ENCODE data around the gene PRSS2. TPM values are rescaled to one million over a fixed set of nuclear protein-coding genes. Genes with fewer than 3 reads are reported as not detected.

PRSS2 gene
- polyA plus RNA-seq, 1 of the 3 experiments (the other 2 are of a cell fraction), result not detected

DNA sequence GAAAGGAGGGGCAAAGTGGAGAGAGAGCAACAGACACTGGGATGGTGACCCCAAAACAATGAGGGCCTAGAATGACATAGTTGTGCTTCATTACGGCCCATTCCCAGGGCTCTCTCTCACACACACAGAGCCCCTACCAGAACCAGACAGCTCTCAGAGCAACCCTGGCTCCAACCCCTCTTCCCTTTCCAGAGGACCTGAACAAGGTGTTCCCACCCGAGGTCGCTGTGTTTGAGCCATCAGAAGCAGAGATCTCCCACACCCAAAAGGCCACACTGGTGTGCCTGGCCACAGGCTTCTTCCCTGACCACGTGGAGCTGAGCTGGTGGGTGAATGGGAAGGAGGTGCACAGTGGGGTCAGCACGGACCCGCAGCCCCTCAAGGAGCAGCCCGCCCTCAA, 20.7 kb downstream of the PRSS2 start:
- POLR2A ChIA-PET, result no interaction called here
- WGBS (ENCODE audit: low lambda C conversion rate), result 47% methylated on average over 7 of the region's 7 CpGs
- Histone ChIP-seq H3K27me3 (ENCODE audit: insufficient read depth) (peaks cover 50% of the 10 kb centered on the region), H2AFZ (ENCODE audit: low read depth) (no peak overlapping the region), H3K36me3 (replicated peaks in 1 of 2; ENCODE audit: control insufficient read depth in 1 of 2, insufficient read depth in 2 of 2, low read length in 1 of 2) (no peaks in the 10 kb centered on the region), H3K79me2 (ENCODE audit: insufficient read depth) (no peaks in the 10 kb centered on the region), H3K9me2 (no peaks in the 10 kb centered on the region), H4K20me1 (ENCODE audit: insufficient read depth) (no peaks in the 10 kb centered on the region), H3K4me3 (ENCODE audit: low read depth in 2 of 2, low read length in 1 of 2) (no peak overlapping the region), H3K27ac (ENCODE audit: low read depth in 2 of 2, low read length in 1 of 2) (no peak overlapping the region), H3K4me2 (no peak overlapping the region), H3F3A (replicated peaks; ENCODE audit: insufficient read depth) (no peaks in the 10 kb centered on the region), H3K9ac (no peak overlapping the region), H3K9me3 (no peaks in the 10 kb centered on the region), H3K4me1 (ENCODE audit: control insufficient read depth in 1 of 2, insufficient read depth in 2 of 2, low read depth in 1 of 2, low read length in 1 of 2) (no peaks in the 10 kb centered on the region)
- CTCF ChIA-PET, result interaction anchor here (1.0 to 19.8 kb wide), 11 partner anchors 8 to 271 kb away, joined by 3 to 488 read pairs (median 5); partner anchors contain the start of gene EPHB6
- no peak for DNase-seq
- TF ChIP-seq GATA2 (CRISPR knock-in tag; IDR thresholded peaks at IDR 0.05) (no peak), EZH2phosphoT487 (IDR thresholded peaks at IDR 0.05; ENCODE audit: borderline replicate concordance, low read depth) (no peak), NFIC (IDR thresholded peaks at IDR 0.05; ENCODE audit: borderline replicate concordance) (no peak), SIN3A (IDR thresholded peaks at IDR 0.05; ENCODE audit: borderline replicate concordance, low read depth, low read length) (no peak), EP300 (IDR thresholded peaks at IDR 0.05; ENCODE audit: borderline replicate concordance in 1 of 2, low read depth in 1 of 2, low read length in 1 of 2) (no peak), JUND (IDR thresholded peaks at IDR 0.05) (no peak), TCF12 (IDR thresholded peaks at IDR 0.05) (no peak), TAF1 (IDR thresholded peaks at IDR 0.05; ENCODE audit: borderline replicate concordance, low read depth, low read length) (no peak), RFX5 (IDR thresholded peaks at IDR 0.05; ENCODE audit: low read length) (no peak), ELF1 (IDR thresholded peaks at IDR 0.05) (no peak), POLR2AphosphoS5 (IDR thresholded peaks at IDR 0.05; ENCODE audit: low read depth, low read length) (no peak), FOXM1 (IDR thresholded peaks at IDR 0.05; ENCODE audit: low read depth) (no peak), FOXJ3 (CRISPR knock-in tag; IDR thresholded peaks at IDR 0.05) (no peak), GABPA (IDR thresholded peaks at IDR 0.05; ENCODE audit: low read depth) (no peak)
- TF ChIP-seq, protein P1, sequence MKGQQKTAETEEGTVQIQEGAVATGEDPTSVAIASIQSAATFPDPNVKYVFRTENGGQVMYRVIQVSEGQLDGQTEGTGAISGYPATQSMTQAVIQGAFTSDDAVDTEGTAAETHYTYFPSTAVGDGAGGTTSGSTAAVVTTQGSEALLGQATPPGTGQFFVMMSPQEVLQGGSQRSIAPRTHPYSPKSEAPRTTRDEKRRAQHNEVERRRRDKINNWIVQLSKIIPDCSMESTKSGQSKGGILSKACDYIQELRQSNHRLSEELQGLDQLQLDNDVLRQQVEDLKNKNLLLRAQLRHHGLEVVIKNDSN (IDR thresholded peaks at IDR 0.05; ENCODE audit: borderline replicate concordance, low read depth), result no peak
- TF ChIP-seq, protein P2, sequence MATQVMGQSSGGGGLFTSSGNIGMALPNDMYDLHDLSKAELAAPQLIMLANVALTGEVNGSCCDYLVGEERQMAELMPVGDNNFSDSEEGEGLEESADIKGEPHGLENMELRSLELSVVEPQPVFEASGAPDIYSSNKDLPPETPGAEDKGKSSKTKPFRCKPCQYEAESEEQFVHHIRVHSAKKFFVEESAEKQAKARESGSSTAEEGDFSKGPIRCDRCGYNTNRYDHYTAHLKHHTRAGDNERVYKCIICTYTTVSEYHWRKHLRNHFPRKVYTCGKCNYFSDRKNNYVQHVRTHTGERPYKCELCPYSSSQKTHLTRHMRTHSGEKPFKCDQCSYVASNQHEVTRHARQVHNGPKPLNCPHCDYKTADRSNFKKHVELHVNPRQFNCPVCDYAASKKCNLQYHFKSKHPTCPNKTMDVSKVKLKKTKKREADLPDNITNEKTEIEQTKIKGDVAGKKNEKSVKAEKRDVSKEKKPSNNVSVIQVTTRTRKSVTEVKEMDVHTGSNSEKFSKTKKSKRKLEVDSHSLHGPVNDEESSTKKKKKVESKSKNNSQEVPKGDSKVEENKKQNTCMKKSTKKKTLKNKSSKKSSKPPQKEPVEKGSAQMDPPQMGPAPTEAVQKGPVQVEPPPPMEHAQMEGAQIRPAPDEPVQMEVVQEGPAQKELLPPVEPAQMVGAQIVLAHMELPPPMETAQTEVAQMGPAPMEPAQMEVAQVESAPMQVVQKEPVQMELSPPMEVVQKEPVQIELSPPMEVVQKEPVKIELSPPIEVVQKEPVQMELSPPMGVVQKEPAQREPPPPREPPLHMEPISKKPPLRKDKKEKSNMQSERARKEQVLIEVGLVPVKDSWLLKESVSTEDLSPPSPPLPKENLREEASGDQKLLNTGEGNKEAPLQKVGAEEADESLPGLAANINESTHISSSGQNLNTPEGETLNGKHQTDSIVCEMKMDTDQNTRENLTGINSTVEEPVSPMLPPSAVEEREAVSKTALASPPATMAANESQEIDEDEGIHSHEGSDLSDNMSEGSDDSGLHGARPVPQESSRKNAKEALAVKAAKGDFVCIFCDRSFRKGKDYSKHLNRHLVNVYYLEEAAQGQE (IDR thresholded peaks at IDR 0.05; ENCODE audit: low read depth, low read length), result no peak
- TF ChIP-seq, protein P3, sequence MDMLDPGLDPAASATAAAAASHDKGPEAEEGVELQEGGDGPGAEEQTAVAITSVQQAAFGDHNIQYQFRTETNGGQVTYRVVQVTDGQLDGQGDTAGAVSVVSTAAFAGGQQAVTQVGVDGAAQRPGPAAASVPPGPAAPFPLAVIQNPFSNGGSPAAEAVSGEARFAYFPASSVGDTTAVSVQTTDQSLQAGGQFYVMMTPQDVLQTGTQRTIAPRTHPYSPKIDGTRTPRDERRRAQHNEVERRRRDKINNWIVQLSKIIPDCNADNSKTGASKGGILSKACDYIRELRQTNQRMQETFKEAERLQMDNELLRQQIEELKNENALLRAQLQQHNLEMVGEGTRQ (IDR thresholded peaks at IDR 0.05; ENCODE audit: borderline replicate concordance, low read depth, low read length), result no peak
- TF ChIP-seq, protein P4, sequence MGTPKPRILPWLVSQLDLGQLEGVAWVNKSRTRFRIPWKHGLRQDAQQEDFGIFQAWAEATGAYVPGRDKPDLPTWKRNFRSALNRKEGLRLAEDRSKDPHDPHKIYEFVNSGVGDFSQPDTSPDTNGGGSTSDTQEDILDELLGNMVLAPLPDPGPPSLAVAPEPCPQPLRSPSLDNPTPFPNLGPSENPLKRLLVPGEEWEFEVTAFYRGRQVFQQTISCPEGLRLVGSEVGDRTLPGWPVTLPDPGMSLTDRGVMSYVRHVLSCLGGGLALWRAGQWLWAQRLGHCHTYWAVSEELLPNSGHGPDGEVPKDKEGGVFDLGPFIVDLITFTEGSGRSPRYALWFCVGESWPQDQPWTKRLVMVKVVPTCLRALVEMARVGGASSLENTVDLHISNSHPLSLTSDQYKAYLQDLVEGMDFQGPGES (IDR thresholded peaks at IDR 0.05; ENCODE audit: low read depth, low read length), result no peak
- TF ChIP-seq, protein P5, sequence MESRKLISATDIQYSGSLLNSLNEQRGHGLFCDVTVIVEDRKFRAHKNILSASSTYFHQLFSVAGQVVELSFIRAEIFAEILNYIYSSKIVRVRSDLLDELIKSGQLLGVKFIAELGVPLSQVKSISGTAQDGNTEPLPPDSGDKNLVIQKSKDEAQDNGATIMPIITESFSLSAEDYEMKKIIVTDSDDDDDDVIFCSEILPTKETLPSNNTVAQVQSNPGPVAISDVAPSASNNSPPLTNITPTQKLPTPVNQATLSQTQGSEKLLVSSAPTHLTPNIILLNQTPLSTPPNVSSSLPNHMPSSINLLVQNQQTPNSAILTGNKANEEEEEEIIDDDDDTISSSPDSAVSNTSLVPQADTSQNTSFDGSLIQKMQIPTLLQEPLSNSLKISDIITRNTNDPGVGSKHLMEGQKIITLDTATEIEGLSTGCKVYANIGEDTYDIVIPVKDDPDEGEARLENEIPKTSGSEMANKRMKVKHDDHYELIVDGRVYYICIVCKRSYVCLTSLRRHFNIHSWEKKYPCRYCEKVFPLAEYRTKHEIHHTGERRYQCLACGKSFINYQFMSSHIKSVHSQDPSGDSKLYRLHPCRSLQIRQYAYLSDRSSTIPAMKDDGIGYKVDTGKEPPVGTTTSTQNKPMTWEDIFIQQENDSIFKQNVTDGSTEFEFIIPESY (IDR thresholded peaks at IDR 0.05; ENCODE audit: borderline replicate concordance, low read depth), result no peak
- TF ChIP-seq, protein P6, sequence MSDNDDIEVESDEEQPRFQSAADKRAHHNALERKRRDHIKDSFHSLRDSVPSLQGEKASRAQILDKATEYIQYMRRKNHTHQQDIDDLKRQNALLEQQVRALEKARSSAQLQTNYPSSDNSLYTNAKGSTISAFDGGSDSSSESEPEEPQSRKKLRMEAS (IDR thresholded peaks at IDR 0.05; ENCODE audit: low read depth), result no peak
